ENCODE measurements around the gene ZMYM4.

- TF ChIP-seq CTCF (IDR thresholded peaks at IDR 0.05): no peak
- TF ChIP-seq POLR2A (IDR thresholded peaks at IDR 0.05; ENCODE audit: low read length): no peak
- no peak for TF ChIP-seq RCOR1 (IDR thresholded peaks at IDR 0.05; ENCODE audit: low read depth, low read length)
- TF ChIP-seq, protein P1, sequence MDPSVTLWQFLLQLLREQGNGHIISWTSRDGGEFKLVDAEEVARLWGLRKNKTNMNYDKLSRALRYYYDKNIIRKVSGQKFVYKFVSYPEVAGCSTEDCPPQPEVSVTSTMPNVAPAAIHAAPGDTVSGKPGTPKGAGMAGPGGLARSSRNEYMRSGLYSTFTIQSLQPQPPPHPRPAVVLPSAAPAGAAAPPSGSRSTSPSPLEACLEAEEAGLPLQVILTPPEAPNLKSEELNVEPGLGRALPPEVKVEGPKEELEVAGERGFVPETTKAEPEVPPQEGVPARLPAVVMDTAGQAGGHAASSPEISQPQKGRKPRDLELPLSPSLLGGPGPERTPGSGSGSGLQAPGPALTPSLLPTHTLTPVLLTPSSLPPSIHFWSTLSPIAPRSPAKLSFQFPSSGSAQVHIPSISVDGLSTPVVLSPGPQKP (IDR thresholded peaks at IDR 0.05; ENCODE audit: low read depth, low read length): no peak
- TF ChIP-seq FOSB (CRISPR knock-in tag; IDR thresholded peaks at IDR 0.05): no peak
- TF ChIP-seq, protein P2, sequence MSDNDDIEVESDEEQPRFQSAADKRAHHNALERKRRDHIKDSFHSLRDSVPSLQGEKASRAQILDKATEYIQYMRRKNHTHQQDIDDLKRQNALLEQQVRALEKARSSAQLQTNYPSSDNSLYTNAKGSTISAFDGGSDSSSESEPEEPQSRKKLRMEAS (IDR thresholded peaks at IDR 0.05): no peak
Observed at GRCh38 chr1:35266306-35266705, 2.2 kb upstream of the ZMYM4 start.

Data from A549 (cell line).